CD4-positive, CD25-positive, alpha-beta regulatory T cell (primary cell): Measurements from ENCODE around the gene MYO15B. TPM values are rescaled to one million over a fixed set of nuclear protein-coding genes. Genes with fewer than 3 reads are reported as not detected.

Experiments
- ATAC-seq, 2 donors: fragments of 150-1000 bp; cut with Tn5 transposase; one replicate each; pipeline ENCODE4 v1.10.0; 2021; ENCODE audit warnings: low read depth in 2 of 2, moderate number of reproducible peaks in 2 of 2, moderate library complexity in 1 of 2
- DNase-seq, 3 donors: peaks; one replicate each; pipeline versions ENCODE4 v3.0.0 to v3.0.0-alpha.2; 2012 to 2022; ENCODE audit warnings: mixed read lengths in 1 of 3
- H3K27ac ChIP-seq: one replicate; pipeline ENCODE4 v1.7.0; 2013; ENCODE audit warnings: mild to moderate bottlenecking, low read length; ENCODE audit not compliant: insufficient read depth, poor library complexity, severe bottlenecking
- H3K27me3 ChIP-seq: one replicate; pipeline ENCODE4 v1.7.0; 2013; ENCODE audit warnings: low read length; ENCODE audit not compliant: control insufficient read depth, insufficient read depth
- H3K36me3 ChIP-seq: one replicate; pipeline ENCODE4 v1.7.0; 2013; ENCODE audit warnings: mild to moderate bottlenecking, low read length, moderate library complexity; ENCODE audit not compliant: control insufficient read depth, insufficient read depth
- H3K4me1 ChIP-seq: 2 replicates; pipeline ENCODE4 v1.7.0; 2013; ENCODE audit warnings: mild to moderate bottlenecking, low read length; ENCODE audit not compliant: insufficient read depth, control insufficient read depth, poor library complexity, severe bottlenecking
- H3K4me3 ChIP-seq: one replicate; pipeline ENCODE4 v1.7.0; 2013; ENCODE audit warnings: low read depth, mild to moderate bottlenecking, low read length, moderate library complexity
- H3K9me3 ChIP-seq, 2 experiments: 1 replicate in 1 of 2; 2 replicates in 1 of 2; pipeline ENCODE4 v1.7.0; 2013; ENCODE audit warnings: low read length in 2 of 2, mild to moderate bottlenecking in 1 of 2, moderate library complexity in 1 of 2; ENCODE audit not compliant: control insufficient read depth in 2 of 2
- H3K27ac Mint-ChIP-seq, 3 donors: one replicate each; pipeline ENCODE4 v1.8.0; 2020 to 2022; ENCODE audit warnings: mild to moderate bottlenecking in 3 of 3, mixed read lengths in 3 of 3, moderate library complexity in 2 of 3
- H3K27me3 Mint-ChIP-seq: one replicate; pipeline ENCODE4 v1.8.0; 2022; ENCODE audit warnings: mild to moderate bottlenecking, mixed read lengths
- H3K36me3 Mint-ChIP-seq: one replicate; pipeline ENCODE4 v1.8.0; 2020; ENCODE audit warnings: mixed read lengths
- H3K4me1 Mint-ChIP-seq, 4 donors: one replicate each; pipeline ENCODE4 v1.8.0; 2020 to 2022; ENCODE audit warnings: mixed read lengths in 4 of 4, mild to moderate bottlenecking in 1 of 4
- H3K4me3 Mint-ChIP-seq, 4 donors: one replicate each; pipeline ENCODE4 v1.8.0; 2020 to 2022; ENCODE audit warnings: mild to moderate bottlenecking in 4 of 4, mixed read lengths in 4 of 4, moderate library complexity in 3 of 4
- H3K9me3 Mint-ChIP-seq, 7 donors: one replicate each; pipeline ENCODE4 v1.8.0; 2020 to 2022; ENCODE audit warnings: mixed read lengths in 7 of 7, mild to moderate bottlenecking in 3 of 7, moderate library complexity in 2 of 7
- polyA plus RNA-seq, 4 donors: library from polyadenylated mRNA; unstranded; fragments of 300-500 nt; fragmentation: Illumina TruSeq; gene quantifications; one replicate each; pipeline ENCODE4 v1.2.3, GENCODE V29; 2021
- total RNA-seq: library from RNA; stranded (reverse); gene quantifications from one replicate; pipeline ENCODE4 v1.2.3, GENCODE V29; 2022

Gene MYO15B
- total and polyA plus RNA-seq, 5 donors from 2014 or later, result 0.95 to 117 (median 1.0) TPM

DNA sequence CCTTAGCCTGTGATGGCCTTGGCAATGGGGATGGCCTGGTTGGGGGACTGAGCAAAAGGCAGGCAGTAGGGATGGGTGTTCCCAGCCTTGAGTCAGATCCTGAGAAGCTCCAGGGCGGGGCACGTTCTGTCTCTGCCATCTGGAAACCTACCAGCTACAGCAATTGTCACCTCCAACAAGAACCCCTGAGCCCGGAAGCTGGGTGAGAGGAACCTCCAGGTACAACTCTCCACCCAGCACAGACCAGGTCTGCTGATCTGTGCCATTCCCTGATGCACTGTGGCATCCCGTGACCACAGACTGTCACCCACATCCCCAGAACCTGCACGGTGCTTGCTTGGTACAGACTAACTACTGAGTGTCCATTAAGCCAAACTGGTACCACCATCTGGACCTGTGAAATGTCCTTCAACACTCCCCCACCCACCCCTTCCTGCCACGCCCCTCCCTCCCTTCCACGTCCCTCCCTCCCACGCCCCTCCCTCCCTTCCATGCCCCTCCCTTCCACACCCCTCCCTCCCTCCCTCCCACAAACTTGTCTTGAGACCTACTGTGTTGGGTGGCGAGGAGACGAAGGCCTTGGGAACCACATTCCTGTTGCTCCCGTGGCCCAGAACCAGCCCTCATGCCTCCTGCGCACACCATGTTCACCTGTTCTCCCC lies 16.6 kb downstream of the MYO15B start:
- Histone ChIP-seq H3K9me3 (no peaks in the 10 kb centered on the region), H3K4me1 (no peaks in the 10 kb centered on the region), H3K27ac (no peak overlapping the region), H3K27me3 (no peaks in the 10 kb centered on the region), H3K4me3 (no peak overlapping the region), H3K36me3 (no peaks in the 10 kb centered on the region)
- ATAC-seq (no peak), DNase-seq (no peak)
- H3K4me1 Mint-ChIP-seq, result peaks cover 0 to 7% (median 0%) of the 10 kb centered on the region in 4 donors
- no peaks in the 10 kb centered on the region for H3K36me3 Mint-ChIP-seq
- H3K9me3 Mint-ChIP-seq, result no peaks in the 10 kb centered on the region
- no peak overlapping the region for H3K27ac Mint-ChIP-seq
- H3K4me3 Mint-ChIP-seq, result no peak overlapping the region
- no peaks in the 10 kb centered on the region for H3K27me3 Mint-ChIP-seq

DNA sequence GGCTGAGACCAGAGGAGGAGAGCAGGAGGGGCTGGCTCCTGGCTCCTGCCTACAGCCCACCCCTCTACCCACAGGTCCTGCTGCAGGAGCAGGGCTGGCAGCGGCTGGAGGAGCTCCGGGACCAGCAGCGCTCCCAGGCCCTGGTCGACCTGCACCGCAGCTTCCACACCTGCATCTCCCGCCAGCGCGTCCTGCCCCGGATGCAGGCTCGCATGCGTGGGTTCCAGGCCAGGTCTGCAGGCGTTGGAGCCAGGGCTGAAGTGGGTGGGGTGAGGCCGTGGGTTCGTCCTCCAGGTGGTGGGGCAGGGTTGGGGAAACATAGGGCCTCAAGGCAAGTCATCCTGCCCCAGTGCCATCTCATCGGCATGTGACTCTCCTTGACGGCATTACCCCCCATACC lies 18.2 kb downstream of the MYO15B start:
- H3K4me1 Mint-ChIP-seq, result peaks cover 0 to 7% (median 0%) of the 10 kb centered on the region in 4 donors
- no peaks in the 10 kb centered on the region for H3K27me3 Mint-ChIP-seq
- Histone ChIP-seq H3K27ac (no peak overlapping the region), H3K36me3 (no peaks in the 10 kb centered on the region), H3K9me3 (no peaks in the 10 kb centered on the region), H3K4me3 (no peak overlapping the region), H3K27me3 (no peaks in the 10 kb centered on the region), H3K4me1 (no peaks in the 10 kb centered on the region)
- no peak for DNase-seq
- no peak for ATAC-seq
- no peaks in the 10 kb centered on the region for H3K36me3 Mint-ChIP-seq
- no peak overlapping the region for H3K4me3 Mint-ChIP-seq
- H3K27ac Mint-ChIP-seq, result peak overlapping the region in 1 of 3 donors; percentile 5
- no peaks in the 10 kb centered on the region for H3K9me3 Mint-ChIP-seq

DNA sequence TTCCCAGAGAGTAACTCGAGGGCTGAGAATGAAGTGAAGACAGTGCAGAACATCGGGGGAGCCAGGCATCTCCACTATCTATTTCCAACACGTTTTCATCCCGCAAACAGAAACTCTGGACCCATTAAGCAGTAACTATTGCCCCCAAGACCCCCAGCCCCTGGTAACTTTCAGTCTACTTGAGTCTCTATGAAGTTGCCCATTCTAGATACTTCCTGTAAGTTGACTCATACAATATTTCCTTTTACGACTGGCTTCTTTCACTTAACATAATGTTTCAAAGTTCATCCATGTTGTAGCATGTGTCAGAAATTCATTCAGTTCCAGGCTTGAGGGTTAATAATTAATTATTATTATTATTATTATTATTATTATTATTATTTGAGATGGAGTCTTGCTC lies 19.5 kb downstream of the MYO15B start:
- H3K4me3 Mint-ChIP-seq, result no peak overlapping the region
- no peak overlapping the region for H3K4me3 ChIP-seq
- no peak for ATAC-seq
- no peak overlapping the region for H3K27ac ChIP-seq
- H3K27ac Mint-ChIP-seq, result no peak overlapping the region
- no peaks in the 10 kb centered on the region for H3K36me3 Mint-ChIP-seq
- no peaks in the 10 kb centered on the region for H3K27me3 Mint-ChIP-seq
- no peaks in the 10 kb centered on the region for H3K27me3 ChIP-seq
- H3K4me1 ChIP-seq, result no peaks in the 10 kb centered on the region
- H3K9me3 ChIP-seq, result no peaks in the 10 kb centered on the region
- H3K36me3 ChIP-seq, result no peaks in the 10 kb centered on the region
- DNase-seq, result no peak
- peaks cover 0 to 4% (median 0%) of the 10 kb centered on the region in 4 donors for H3K4me1 Mint-ChIP-seq
- H3K9me3 Mint-ChIP-seq, result no peaks in the 10 kb centered on the region

DNA sequence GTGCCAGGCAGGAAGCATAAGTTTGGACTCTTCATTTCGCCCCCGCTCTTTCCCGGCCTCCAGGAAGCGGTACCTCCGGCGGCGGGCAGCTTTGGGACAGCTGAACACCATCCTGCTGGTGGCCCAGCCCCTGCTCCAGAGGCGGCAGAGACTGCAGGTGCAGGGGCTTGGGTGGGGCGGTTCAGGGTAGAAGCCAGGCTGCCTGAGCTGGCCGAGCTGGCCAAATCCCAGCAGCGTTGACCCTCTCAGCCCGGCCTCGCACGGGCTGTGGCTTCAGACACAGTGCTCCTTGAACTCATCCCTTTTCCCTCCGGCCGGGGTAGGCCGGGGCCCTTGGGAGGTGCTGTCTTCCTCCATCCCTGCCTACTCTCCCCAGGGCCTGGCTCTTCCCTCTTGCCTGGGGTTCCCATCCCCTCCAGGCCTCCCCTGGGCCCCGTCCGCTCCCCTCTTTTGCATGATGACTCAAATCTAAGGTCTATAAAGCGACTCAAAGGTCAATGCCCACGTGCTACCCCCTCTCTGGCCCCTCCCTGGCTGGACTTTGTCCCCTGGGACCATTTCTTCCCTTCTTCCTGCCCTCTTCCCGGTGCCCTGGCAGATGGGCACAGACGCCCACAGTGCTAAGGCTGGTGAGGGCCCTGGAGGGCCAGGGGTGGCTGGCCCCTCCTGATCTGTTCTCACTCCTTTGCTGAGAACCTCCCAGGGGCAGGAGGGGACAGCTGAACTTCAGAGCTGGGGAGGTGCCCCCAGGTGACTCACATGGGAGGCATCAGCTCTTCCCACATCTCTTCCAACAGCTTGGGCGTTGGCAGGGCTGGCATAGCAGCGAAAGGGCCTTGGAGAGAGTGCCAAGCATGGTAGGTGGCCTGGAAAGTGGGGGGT lies 22.7 kb downstream of the MYO15B start:
- H3K4me1 Mint-ChIP-seq, result peaks cover 0 to 2% (median 0%) of the 10 kb centered on the region in 4 donors
- Histone ChIP-seq H3K4me1 (no peaks in the 10 kb centered on the region), H3K4me3 (no peak overlapping the region), H3K27ac (no peak overlapping the region), H3K9me3 (no peaks in the 10 kb centered on the region), H3K27me3 (no peaks in the 10 kb centered on the region), H3K36me3 (no peaks in the 10 kb centered on the region)
- H3K36me3 Mint-ChIP-seq, result no peaks in the 10 kb centered on the region
- no peaks in the 10 kb centered on the region for H3K27me3 Mint-ChIP-seq
- H3K4me3 Mint-ChIP-seq, result no peak overlapping the region
- DNase-seq (no peak), ATAC-seq (no peak)
- no peak overlapping the region for H3K27ac Mint-ChIP-seq
- H3K9me3 Mint-ChIP-seq, result no peaks in the 10 kb centered on the region

DNA sequence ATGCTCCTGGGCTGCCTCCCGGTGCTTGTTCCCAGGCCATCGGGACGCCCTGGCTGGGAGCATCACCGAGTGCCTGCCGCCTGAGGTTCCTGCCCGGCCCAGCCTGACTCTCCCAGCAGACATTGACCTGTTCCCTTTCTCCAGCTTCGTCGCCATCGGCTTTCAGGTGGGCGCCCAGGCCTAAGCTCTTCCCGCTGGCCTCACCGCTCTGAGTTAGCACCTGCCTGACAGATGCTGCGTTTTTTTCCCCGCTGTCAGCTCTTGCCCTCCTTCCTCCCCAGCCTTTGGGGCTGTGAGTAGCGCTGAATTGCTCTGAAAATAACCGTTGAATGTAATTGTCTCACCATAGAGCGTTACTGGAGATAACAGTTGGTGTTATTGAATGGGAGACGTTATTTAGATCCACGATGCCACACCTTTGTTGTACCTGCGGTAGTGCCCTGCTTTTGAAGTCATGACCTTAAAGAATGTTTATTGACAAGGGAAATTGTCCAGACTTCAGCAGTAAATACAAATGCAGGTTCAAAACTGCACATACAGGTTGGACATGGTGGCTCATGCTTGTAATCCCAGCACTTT lies 24.3 kb downstream of the MYO15B start:
- no peaks in the 10 kb centered on the region for H3K36me3 ChIP-seq
- no peak overlapping the region for H3K4me3 ChIP-seq
- Mint-ChIP-seq H3K36me3 (no peaks in the 10 kb centered on the region), H3K9me3 (no peaks in the 10 kb centered on the region), H3K4me3 (no peak overlapping the region), H3K4me1 (peaks cover 0 to 2% (median 0%) of the 10 kb centered on the region in 4 donors), H3K27me3 (no peaks in the 10 kb centered on the region), H3K27ac (no peak overlapping the region)
- DNase-seq, result no peak
- no peaks in the 10 kb centered on the region for H3K27me3 ChIP-seq
- no peak overlapping the region for H3K27ac ChIP-seq
- no peak for ATAC-seq
- H3K4me1 ChIP-seq, result no peaks in the 10 kb centered on the region
- H3K9me3 ChIP-seq, result no peaks in the 10 kb centered on the region

DNA sequence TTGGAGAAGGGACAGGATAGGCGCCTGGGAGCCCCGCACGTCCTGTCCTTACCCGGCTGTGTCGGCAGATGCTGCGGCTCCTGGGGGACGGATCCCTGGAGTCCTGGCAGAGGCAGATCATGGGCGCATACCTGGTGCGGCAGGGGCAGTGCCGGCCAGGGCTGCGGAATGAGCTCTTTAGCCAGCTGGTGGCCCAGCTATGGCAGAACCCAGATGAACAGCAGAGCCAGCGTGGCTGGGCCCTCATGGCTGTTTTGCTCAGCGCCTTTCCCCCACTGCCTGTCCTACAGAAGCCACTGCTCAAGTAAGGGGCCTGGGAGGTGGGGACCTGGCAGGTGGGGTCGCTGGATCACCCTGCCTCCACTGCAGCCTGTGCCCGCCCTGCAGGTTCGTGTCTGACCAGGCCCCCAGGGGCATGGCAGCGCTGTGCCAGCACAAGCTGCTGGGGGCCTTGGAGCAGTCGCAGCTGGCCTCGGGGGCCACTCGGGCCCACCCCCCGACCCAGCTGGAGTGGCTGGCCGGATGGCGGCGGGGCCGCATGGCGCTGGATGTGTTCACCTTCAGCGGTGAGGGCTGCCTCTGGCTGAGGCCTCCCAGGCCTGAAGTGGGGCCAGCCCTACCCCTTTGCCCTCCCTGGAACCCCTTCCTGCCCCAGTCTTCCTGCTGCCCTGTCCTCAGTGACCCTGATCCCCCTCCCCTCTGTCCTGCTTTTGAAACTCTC lies 25.5 kb downstream of the MYO15B start:
- no peaks in the 10 kb centered on the region for H3K4me1 ChIP-seq
- no peaks in the 10 kb centered on the region for H3K27me3 ChIP-seq
- H3K4me3 ChIP-seq, result no peak overlapping the region
- DNase-seq (no peak), ATAC-seq (no peak)
- H3K9me3 ChIP-seq, result no peaks in the 10 kb centered on the region
- H3K36me3 ChIP-seq, result no peaks in the 10 kb centered on the region
- no peak overlapping the region for H3K27ac ChIP-seq
- no peaks in the 10 kb centered on the region for H3K4me1 Mint-ChIP-seq
- no peaks in the 10 kb centered on the region for H3K36me3 Mint-ChIP-seq
- H3K4me3 Mint-ChIP-seq, result no peak overlapping the region
- H3K27me3 Mint-ChIP-seq, result no peaks in the 10 kb centered on the region
- H3K27ac Mint-ChIP-seq, result no peak overlapping the region
- H3K9me3 Mint-ChIP-seq, result no peaks in the 10 kb centered on the region

DNA sequence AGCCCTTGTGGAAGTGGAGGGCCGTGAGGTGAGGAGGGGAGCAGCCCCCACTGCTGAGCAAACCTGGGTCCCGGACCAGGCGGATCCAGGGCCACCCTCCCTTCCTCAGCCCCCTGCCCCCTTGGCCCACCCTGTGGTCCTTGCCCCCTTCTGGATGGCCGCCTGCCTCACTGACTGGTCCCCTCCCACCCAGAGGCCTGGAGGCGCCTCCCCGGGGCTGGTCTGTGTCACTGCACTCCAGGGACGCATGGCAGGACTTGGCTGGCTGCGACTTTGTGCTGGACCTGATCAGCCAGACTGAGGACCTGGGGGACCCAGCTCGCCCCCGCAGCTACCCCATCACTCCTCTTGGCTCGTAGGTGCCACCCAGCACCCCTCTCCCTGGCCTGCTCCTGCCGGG lies 26.4 kb downstream of the MYO15B start:
- H3K27ac Mint-ChIP-seq, result no peak overlapping the region
- no peak overlapping the region for H3K4me3 Mint-ChIP-seq
- Histone ChIP-seq H3K4me3 (no peak overlapping the region), H3K27me3 (no peaks in the 10 kb centered on the region), H3K36me3 (no peaks in the 10 kb centered on the region), H3K9me3 (no peaks in the 10 kb centered on the region), H3K27ac (no peak overlapping the region), H3K4me1 (no peaks in the 10 kb centered on the region)
- no peaks in the 10 kb centered on the region for H3K4me1 Mint-ChIP-seq
- ATAC-seq (no peak), DNase-seq (no peak)
- no peaks in the 10 kb centered on the region for H3K9me3 Mint-ChIP-seq
- no peaks in the 10 kb centered on the region for H3K36me3 Mint-ChIP-seq
- H3K27me3 Mint-ChIP-seq, result no peaks in the 10 kb centered on the region
